GM10847 (cell line): ENCODE data around the gene CCDC74A.
"Not testable (repeated sequence)": the region's sequence is repeated elsewhere in the genome, so short reads cannot be mapped to it uniquely, and the experiment has no call there.

Source experiments
- POLR2A ChIP-seq: IDR thresholded peaks from 2 replicates; pipeline ENCODE4 v1.6.1; 2011; ENCODE audit not compliant: insufficient read length; ENCODE audit errors: extremely low read depth

The CCDC74A gene

DNA sequence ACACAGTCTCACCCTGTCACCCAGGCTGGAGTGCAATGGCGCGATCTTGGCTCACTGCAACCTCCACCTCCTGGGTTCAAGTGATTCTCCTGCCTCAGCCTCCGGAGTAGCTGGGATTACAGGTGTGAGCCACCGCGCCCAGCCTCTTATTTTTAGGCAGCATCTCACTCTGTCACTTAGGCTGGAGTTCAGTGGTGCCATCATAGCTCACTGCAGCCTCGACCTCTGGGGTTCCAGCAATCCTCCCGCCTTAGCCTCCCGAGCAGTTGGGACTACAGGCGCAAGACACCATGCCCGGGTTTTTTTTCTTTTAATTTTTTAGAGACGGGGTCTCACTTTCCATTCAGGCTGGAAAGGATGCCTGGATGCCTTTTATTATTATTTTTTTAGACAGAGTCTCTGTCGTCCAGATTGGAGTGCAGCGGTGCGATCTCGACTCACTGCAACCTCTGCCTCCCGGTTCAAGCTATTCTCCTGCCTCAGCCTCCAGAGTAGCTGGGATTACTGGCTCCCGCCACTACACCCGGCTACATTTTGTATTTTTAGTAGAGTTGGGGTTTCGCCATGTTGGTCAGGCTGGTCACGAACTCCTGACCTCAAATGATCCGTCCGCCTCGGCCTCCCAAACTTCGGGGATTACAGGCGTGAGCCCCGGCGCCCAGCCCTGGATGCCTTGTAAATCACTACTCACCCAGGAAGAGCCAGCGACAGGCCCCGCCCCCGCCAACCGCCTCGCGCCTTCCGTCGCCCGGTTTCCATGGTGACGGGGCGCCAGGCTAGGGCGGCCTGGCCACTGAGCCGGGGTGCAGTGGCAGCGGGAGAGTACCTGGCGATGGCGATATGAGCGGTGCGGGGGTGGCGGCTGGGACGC is at the start of gene CCDC74A:
Gene CCDC74A, plus strand, starts transcription at position 758 of the 871 bp plus-strand sequence. Its CDS starts 83 bp downstream, at position 841.
- not testable (repeated sequence) for TF ChIP-seq POLR2A

DNA sequence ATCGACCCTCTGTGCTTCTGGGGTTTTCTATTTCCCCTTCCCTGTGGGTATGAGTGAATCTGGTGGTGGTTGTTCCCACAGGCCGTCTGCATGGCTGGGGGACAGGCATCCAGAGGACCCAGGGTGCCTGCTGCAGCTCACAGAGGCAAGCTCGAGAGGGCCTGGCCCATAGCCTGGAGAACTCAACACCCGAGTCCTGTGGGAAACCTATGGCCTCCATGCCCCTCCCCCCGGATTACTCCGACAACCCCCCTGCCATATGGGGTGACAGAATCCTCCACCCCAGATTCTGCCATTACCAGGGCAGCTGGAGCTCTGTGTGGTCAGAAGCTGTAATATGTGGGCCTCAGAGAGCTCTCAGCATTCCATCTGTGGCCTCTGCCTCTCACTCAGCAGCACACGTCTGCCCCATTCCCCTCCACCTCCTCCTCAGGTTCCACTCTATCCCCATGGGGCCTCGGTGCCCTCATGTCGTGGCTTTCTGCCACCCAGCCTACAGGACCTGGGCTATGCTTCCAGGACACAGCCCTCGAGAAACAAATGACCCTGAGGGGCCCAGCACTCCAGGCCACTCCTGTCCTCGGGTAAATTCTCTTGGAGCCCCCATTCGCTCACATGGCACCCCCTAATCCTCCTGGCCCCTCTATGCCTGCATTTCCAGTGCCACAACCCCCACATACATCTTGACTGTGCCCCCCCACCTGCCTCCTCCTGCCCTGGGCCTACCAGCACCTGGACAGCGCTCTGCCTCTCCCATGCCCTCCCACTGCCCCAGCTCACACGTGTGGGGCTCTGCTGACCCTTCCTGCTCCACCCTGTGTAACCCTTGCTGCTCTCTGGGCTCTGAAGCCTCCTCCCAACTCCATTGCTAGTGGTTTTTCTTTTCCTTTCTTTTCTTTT is 39.1 kb upstream of the CCDC74A start:
- no peak for TF ChIP-seq POLR2A

DNA sequence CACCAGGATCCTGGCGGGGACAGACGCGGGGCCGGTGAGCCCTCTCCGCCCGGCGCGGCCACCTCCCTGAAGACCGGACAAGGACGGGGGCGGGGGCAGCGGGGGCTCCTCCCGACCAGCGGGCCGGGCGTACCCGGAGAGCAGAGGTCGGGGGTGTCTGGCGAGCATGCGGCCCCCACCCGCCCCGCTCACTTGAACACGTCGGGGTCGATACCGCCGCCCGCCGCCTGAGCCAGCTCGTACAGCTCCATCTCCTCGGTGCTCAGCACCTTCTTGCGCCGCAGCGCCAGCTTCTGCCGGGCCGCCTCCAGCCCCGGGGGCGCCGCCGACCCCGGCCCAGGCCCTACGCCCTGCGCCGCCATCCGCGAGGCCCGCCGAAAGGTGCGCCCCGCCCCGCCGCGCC is 35.7 kb upstream of the CCDC74A start, which contains the start of gene MZT2A:
Gene MZT2A, minus strand, starts transcription at position 383 of the 403 bp plus-strand sequence. Its CDS starts 21 bp downstream, at position 362.
- not testable (repeated sequence) for TF ChIP-seq POLR2A

DNA sequence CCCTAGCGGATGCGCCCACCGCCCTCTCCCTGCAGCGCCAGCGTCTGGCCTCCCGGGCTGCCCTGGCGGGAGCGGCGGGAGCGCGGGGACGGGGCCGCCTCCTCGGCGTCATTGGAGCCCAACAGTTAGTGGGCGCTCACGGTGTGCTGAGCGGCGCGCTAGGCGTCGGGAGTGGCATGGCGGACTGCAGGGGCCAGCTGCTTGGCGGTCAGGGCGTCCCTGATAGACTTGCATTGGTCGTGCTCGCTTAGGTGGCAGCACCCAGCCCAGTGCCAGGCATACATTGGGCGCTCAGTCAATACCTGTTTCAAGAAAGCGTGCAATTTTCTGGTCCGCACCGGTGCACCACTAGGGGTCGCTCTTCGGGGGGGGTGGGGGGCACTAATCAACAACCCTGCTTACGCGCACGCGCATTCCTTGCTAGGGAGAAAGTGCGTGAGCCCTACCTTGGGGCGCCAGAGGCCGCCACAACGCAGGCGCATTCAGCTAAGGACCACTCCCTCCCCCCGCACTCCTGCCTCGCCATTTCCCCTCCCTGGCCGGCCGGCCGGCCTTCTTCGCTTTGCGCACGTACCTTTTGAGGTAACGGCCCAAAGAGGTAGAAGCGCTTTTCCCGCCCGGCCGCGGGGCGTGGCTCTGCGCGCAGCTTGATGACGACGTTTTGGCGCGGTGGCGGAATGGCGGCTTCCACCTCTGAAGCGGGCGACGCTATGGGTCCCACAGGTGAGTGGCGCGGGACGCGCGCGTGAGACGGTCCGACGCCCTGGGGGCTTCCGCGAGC is 35.1 kb upstream of the CCDC74A start:
- peak; percentile 39 for TF ChIP-seq POLR2A

DNA sequence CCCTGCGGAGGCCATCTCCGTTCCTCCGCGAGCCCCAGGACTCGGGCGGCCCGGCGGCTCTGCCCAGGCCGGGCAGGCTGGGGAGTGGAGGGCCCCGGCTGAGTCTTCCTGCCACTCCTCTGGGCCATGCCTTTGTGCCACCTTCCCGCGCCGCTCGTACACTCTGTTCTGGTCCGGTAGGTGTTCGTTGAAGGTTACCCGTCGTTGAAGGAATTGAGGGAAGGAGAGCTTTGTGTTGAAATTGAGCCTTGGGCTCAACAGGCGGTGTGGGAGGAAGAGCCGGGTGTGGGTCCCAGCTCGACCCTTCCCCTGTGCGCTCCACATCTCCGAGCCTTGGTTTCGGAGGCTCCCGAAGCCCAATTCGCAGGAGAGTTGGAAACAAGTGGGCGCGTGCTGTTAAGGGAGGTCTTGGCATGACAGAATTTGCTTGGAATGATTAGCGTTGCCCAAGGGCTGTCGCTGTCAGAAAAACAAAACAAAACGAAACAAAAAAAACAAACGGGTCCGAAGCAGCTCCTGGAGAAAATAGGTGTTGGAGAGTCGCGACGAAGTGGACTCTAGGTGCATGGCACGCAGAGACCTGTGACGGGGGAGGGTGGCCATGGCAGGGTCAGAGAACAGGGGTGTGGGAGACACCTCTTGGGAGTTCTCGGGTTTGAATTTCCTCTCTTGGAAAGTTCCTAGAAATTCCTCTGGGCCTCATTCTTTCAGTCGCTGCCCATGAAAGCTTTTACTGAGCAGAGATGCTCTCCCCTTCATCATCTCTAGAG is 34.3 kb upstream of the CCDC74A start:
- TF ChIP-seq POLR2A: no peak

DNA sequence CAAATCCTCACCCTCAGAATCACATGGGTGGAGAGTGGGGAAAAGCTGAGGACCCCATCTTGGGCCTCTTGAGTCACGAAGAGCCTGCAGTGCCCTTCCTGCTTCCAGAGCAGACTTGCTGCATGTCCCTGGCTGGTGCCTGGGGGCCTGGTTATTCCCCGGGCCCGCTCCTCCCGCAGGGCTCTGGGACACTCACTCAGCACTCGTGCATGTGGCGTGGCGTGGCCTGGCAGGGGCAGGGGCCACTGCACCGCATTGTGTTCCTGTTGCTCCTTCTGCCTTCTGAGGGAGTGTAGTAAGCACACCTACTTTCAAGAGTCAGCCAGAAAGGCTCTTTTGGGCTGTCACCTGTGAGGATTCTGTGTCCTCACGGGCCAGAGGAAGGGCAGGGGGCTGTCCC is 18.1 kb upstream of the CCDC74A start:
- TF ChIP-seq POLR2A: no peak

DNA sequence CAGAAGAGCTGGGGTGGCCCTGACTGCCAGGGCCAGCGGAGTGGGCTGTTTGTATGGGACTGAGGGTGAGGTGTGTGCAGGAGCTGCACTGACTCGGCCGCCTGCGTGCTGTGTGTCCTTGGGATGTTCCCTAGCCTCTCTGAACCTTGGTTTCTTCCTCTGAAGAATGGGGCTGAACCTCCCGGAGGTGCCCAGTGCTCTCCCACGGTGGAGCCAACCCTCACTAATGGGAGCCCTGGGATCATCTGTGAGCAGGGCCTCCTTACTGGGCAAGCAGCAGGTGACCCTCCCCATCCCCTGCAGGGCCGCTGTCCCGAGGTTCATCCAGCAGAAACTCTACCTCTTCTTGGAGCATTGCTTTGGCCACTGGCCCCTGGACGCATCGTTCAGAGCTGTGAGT is 11.7 kb upstream of the CCDC74A start:
- TF ChIP-seq POLR2A: no peak

DNA sequence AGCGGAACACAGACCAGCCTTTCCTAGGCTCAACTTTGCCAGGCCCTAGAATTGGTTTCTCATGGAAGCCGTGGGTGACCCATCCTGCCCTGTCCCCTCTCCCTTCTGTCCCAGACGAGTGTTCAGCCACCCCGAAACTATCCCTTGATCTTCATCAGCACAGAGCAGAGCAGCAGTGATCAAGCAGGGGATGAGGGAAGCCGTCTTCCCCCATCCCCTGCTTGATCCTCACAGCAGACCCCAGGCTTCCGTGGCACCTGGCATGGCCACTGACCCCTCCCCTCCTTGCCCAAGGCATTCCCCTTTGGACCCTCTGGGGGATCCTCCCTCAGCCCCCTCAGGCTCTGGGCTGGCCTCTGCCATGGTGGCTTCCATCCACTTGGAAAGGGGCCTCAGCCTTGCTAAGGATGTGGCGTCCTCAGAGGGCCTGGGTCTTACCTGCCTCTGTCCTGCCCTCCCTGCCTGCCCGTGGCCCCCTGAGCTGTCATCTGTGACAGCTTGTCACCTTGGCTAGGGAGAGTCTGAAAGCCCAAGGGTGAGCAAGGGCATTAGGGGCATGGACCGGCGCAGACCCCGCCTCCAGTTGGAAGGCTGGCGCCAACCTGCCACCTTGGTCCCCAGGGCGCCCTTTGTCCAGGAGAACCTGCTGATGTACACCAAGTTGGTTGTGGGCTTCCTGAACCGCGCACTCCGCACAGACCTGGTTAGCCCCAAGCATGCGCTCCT is 10.4 kb upstream of the CCDC74A start:
- TF ChIP-seq POLR2A: no peak

DNA sequence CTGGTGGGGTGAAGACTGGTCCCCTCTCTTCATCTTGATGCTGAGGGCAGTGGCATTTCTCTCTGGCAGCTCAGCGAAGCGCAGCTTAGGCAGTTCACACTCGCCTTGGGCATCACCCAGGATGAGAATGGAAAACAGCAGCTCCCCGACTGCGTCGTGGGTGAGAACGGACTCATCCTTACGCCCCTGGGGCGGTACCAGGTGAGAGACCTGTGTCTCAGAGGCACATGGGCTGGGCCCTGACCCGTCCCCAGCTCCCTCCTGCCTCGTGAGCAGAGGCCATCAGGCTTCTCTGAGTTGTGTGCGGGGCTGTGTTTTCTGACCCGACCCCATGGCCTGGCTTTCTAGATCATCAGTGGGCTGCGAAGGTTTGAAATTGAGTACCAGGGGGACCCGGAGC is 8.2 kb upstream of the CCDC74A start:
- TF ChIP-seq POLR2A: no peak

DNA sequence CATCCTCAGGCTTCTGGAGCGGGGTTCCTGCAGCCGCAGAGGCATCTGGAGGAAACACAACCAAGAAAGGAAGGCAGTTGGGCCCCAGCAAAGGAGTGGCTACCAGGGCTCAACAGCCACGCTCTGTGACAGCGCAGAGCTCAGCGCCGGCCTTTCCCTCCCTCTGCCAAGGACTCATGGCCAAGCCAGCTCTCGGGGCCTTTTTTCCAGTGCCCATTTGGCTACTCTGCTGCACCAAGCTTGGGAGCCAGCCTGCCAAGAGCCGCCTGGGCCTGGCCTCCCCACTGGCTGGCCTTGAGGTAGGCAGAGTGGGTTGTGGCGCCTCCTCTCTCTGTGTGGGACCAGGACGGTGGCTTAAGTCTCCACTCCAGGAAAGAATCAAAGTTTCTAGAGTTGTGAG is 7.2 kb upstream of the CCDC74A start:
- TF ChIP-seq POLR2A: no peak

DNA sequence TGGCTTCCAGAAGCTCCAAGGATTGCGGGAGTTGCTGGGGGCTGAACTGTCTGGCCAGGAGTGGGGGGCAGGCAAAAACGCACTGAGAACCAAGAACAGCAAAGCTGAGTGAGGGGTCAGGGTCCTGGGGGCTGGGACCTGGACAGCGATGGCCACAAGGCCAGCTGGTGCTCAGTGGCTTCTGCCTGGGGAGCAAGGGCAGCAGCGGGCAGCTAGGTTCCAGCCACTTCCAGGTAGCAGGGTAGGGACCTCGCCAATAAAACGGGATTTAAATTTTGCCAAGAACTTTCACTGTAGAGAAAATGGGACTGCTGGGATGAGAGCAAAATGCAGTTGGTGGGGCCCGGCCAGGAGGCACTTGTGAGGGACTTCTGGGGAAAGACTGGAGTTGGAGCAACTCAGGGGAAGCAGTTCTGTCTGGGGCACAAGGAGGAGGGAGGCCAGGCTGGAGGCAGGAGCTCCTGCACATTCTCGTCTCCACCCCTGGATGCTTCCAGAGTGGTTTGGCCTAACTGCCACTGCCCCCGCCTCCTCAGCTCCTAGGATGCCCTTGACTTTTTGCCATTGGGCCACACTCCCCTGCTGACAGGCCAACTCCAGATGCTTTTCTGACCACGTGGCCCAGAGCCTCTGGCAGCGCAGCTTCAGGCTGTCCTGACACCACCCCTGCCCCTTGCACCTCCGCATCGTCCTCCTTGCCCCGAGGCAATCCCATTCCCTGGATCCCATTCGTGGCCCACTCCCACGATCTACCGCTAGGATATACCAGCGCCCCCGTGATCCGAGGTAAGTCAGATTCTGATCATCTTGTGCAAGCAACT is 5.5 kb upstream of the CCDC74A start:
- TF ChIP-seq POLR2A: no peak

DNA sequence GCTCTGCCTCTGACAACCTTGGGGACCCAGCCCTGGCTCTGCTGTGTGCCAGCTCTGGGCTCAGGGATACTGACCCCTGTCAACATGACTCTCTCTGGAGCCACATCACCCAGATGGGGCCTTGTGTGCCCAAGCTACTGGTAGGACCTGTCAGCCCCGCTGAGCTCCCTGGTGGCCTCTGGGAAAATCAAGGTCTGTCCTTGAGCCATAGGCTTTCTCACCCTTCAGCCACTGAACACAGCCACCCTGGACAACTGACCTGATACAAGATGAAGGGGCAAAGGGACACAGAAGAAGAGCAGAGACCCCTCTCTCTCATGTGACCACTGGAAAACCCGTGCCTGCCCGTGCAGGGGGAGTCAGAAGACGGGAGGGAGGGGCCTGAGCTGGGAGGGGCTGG is 7.8 kb downstream of the CCDC74A start:
- no peak for TF ChIP-seq POLR2A
